HepG2 (cell line): ENCODE results near the gene ALDOA. TPM values are rescaled to one million over a fixed set of nuclear protein-coding genes. Genes with fewer than 3 reads are reported as not detected.

ENCODE experiments used
- ARID4A ChIP-seq: sonication (generic); formaldehyde crosslinking; IDR thresholded peaks from 2 replicates; pipeline ENCODE4 v1.5.0; 2020; ENCODE audit warnings: mild to moderate bottlenecking, missing genetic modification reagents, borderline replicate concordance
- CEBPB ChIP-seq: IDR thresholded peaks from 2 replicates; pipeline ENCODE4 v1.6.1; 2011; ENCODE audit warnings: low read depth, low read length, improper control_type of control experiment, borderline replicate concordance
- FOXC1 ChIP-seq: sonication (generic); formaldehyde crosslinking; IDR thresholded peaks from 2 replicates; pipeline ENCODE4 v1.8.0; 2022; ENCODE audit warnings: mild to moderate bottlenecking, missing genetic modification reagents, borderline replicate concordance
- GTF2F1 ChIP-seq: fragments of 150-350 bp; IDR thresholded peaks from 2 replicates; pipeline ENCODE4 v1.6.1; 2014; ENCODE audit warnings: low read length
- HMGXB4 ChIP-seq, 2 experiments: sonication (generic) in 1 of 2; formaldehyde crosslinking in 1 of 2; IDR thresholded peaks; 2 replicates each; pipeline versions ENCODE4 v1.4.0 to v1.6.1; 2018 to 2020; ENCODE audit warnings: missing genetic modification reagents in 2 of 2, borderline replicate concordance in 1 of 2, low read depth in 1 of 2, mild to moderate bottlenecking in 1 of 2, missing biosample characterization in 1 of 2
- KDM1A ChIP-seq: IDR thresholded peaks from 2 replicates; pipeline ENCODE4 v1.6.1; 2016; ENCODE audit warnings: missing compliant biosample characterization
- KMT2A ChIP-seq: sonication (generic); formaldehyde crosslinking; IDR thresholded peaks from 2 replicates; pipeline ENCODE4 v1.4.0; 2020; ENCODE audit warnings: missing genetic modification reagents
- NBN ChIP-seq: fragments of 450-650 bp; conservative IDR thresholded peaks from 2 replicates; pipeline ENCODE4 v1.6.1; 2017
- RFX5 ChIP-seq: IDR thresholded peaks from 2 replicates; pipeline ENCODE4 v1.6.1; 2011; ENCODE audit warnings: low read depth, low read length, improper control_type of control experiment
- RXRA ChIP-seq: sonication (generic); formaldehyde crosslinking; IDR thresholded peaks from 2 replicates; pipeline ENCODE4 v1.5.1; 2020; ENCODE audit warnings: missing genetic modification reagents
- SAP130 ChIP-seq: IDR thresholded peaks from 2 replicates; pipeline ENCODE4 v1.6.1; 2016; ENCODE audit warnings: low read depth
- SMYD3 ChIP-seq: sonication (generic); formaldehyde crosslinking; IDR thresholded peaks from 2 replicates; pipeline ENCODE4 v1.8.1; 2023; ENCODE audit warnings: mild to moderate bottlenecking, missing genetic modification reagents
- TFE3 ChIP-seq: IDR thresholded peaks from 2 replicates; pipeline ENCODE4 v1.6.1; 2016
- ZHX1 ChIP-seq: sonication (generic); formaldehyde crosslinking; IDR thresholded peaks from 2 replicates; pipeline ENCODE4 v1.8.1; 2022; ENCODE audit warnings: low read depth, mild to moderate bottlenecking, missing genetic modification reagents
- ZNF143 ChIP-seq: sonication (generic); formaldehyde crosslinking; IDR thresholded peaks from 2 replicates; pipeline ENCODE4 v1.4.0; 2020; ENCODE audit warnings: missing genetic modification reagents
- ZNF331 ChIP-seq: sonication (generic); formaldehyde crosslinking; IDR thresholded peaks from 2 replicates; pipeline ENCODE4 v1.4.0; 2020; ENCODE audit warnings: missing genetic modification reagents
- ZNF614 ChIP-seq: IDR thresholded peaks from 2 replicates; pipeline ENCODE4 v1.6.1; 2018; ENCODE audit warnings: missing biosample characterization, missing genetic modification reagents, inconsistent platforms, borderline replicate concordance
- ZNF816 ChIP-seq: sonication (generic); formaldehyde crosslinking; IDR thresholded peaks from 2 replicates; pipeline ENCODE4 v1.8.0; 2022; ENCODE audit warnings: missing genetic modification reagents, mild to moderate bottlenecking, borderline replicate concordance
- polyA plus RNA-seq, 8 experiments: library from polyadenylated mRNA; depleted of rRNA in 3 of 8; stranded (reverse) in 7 of 8; unstranded in 1 of 8; fragments of >200 nt; fragmentation: Illumina TruSeq in 4 of 8; extraction: Trizol in 4 of 8; gene quantifications; 2 replicates each; pipeline versions ENCODE4 v1.2.1 to v1.2.3, GENCODE V29; 2011 to 2016; ENCODE audit warnings: low read depth in 4 of 8, missing spikeins in 1 of 8, mixed read lengths in 1 of 8; ENCODE audit not compliant: insufficient read depth in 1 of 8
- total RNA-seq, 5 experiments: library from RNA; depleted of rRNA; stranded (reverse); fragments of >200 nt; fragmentation: Illumina TruSeq; extraction: Trizol; gene quantifications; 2 replicates each; pipeline ENCODE4 v1.2.3, GENCODE V29; 2016; ENCODE audit warnings: low read depth in 1 of 5

ALDOA gene
- total and polyA plus RNA-seq, 2 of the 13 experiments (the other 11 are each of a cell fraction or from before 2014, with no cell fraction given): 925 to 1,884 TPM

- TF ChIP-seq CEBPB (peak; percentile 8; the same call in 1 of the 2 replicates), ZHX1 (no peak), GTF2F1 (no peak), RFX5 (no peak), HMGXB4 (CRISPR knock-in tag; IDR thresholded peaks at IDR 0.05; ENCODE audit: borderline replicate concordance in 1 of 2, low read depth in 1 of 2) (peak; percentile 64 to 84; a peak in 3 of 4 replicates), SAP130 (CRISPR knock-in tag) (peak; percentile 51; the same call in 1 of the 2 replicates), SMYD3 (CRISPR knock-in tag) (0 out of 2 replicates have a peak, but pooled peaks have one; percentile 35), RXRA (CRISPR knock-in tag) (no peak), FOXC1 (CRISPR knock-in tag) (peak; percentile 29; the same call in 1 of the 2 replicates), ARID4A (peak; percentile 16; the same call in 1 of the 2 replicates), ZNF816 (CRISPR knock-in tag) (no peak), KMT2A (no peak), ZNF331 (CRISPR knock-in tag) (peak; percentile 57; the same call in 1 of the 2 replicates), NBN (no peak), KDM1A (CRISPR knock-in tag) (0 out of 2 replicates have a peak, but pooled peaks have one; percentile 33), TFE3 (CRISPR knock-in tag) (0 out of 2 replicates have a peak, but pooled peaks have one; percentile 45), ZNF143 (CRISPR knock-in tag) (no peak), ZNF614 (peak; percentile 78; the same call in 1 of the 2 replicates)
Measured at GRCh38 chr16:30032083-30032819, 33.3 kb upstream of the ALDOA start (continued).
